Measurements from ENCODE around the gene MED25.

The MED25 gene

GRCh38 chr19:49807904-49808675 lies 10.0 kb upstream of the MED25 start:
- Histone ChIP-seq H3K18ac (ENCODE audit: low read depth in 1 of 2, low read length in 2 of 2) (no peak overlapping the region), H3K23ac (ENCODE audit: low read length in 2 of 2) (no peak overlapping the region), H3K9me3 (ENCODE audit: control insufficient read depth, low read length) (no peaks in the 10 kb centered on the region), H3K4ac (ENCODE audit: low read depth in 1 of 2, low read length in 2 of 2) (no peak overlapping the region), H2BK5ac (ENCODE audit: low read depth, low read length, poor library complexity, severe bottlenecking) (no peak overlapping the region), H3K4me1 (ENCODE audit: control insufficient read depth, insufficient read depth, low read depth, low read length) (peaks cover 21% of the 10 kb centered on the region), H2AK5ac (ENCODE audit: low read length, severe bottlenecking) (no peak overlapping the region), H2BK120ac (ENCODE audit: low read depth, low read length) (no peak overlapping the region), H2BK12ac (ENCODE audit: low read length in 2 of 2) (no peak overlapping the region), H3K27me3 (ENCODE audit: control insufficient read depth in 1 of 2, insufficient read depth in 1 of 2, low read length in 2 of 2) (no peaks in the 10 kb centered on the region), H2AFZ (ENCODE audit: low read depth, low read length) (no peak overlapping the region), H3K79me1 (replicated peaks; ENCODE audit: low read length, poor library complexity, severe bottlenecking) (peaks cover 6% of the 10 kb centered on the region), H3K4me3 (ENCODE audit: insufficient read depth in 1 of 2, low read depth in 1 of 2, low read length in 2 of 2) (peak overlapping the region in 1 of 2 experiments; percentile 90), H3K36me3 (ENCODE audit: control insufficient read depth in 1 of 2, insufficient read depth in 2 of 2, low read depth in 1 of 2, low read length in 2 of 2) (peaks cover 49 to 59% of the 10 kb centered on the region in 2 experiments), H4K8ac (ENCODE audit: low read length) (peak overlapping the region; percentile 85), H4K91ac (ENCODE audit: low read length) (no peak overlapping the region), H3K4me2 (ENCODE audit: low read length, poor library complexity, severe bottlenecking) (no peak overlapping the region), H3K14ac (ENCODE audit: low read length in 2 of 2) (peak overlapping the region in 1 of 2 experiments; percentile 8), H2BK15ac (ENCODE audit: low read depth, poor library complexity, severe bottlenecking) (peak overlapping the region; percentile 17), H3K9ac (ENCODE audit: low read length) (peak overlapping the region; percentile 43), H3K27ac (ENCODE audit: low read length, poor library complexity, severe bottlenecking) (no peak overlapping the region)
- DNase-seq = no peak
- 100% methylated on average over 3 of the region's 20 CpGs for WGBS

GRCh38 chr19:49808711-49809159 lies 9.4 kb upstream of the MED25 start:
- H3K27ac ChIP-seq (ENCODE audit: low read length, poor library complexity, severe bottlenecking) = no peak overlapping the region
- peaks cover 42 to 53% of the 10 kb centered on the region in 2 experiments for H3K36me3 ChIP-seq (ENCODE audit: control insufficient read depth in 1 of 2, insufficient read depth in 2 of 2, low read depth in 1 of 2, low read length in 2 of 2)
- H2BK120ac ChIP-seq (ENCODE audit: low read depth, low read length) = no peak overlapping the region
- no peak overlapping the region for H2BK5ac ChIP-seq (ENCODE audit: low read depth, low read length, poor library complexity, severe bottlenecking)
- no peak overlapping the region for H4K91ac ChIP-seq (ENCODE audit: low read length)
- peak overlapping the region; percentile 85 for H4K8ac ChIP-seq (ENCODE audit: low read length)
- WGBS = 6% methylated on average over 31 of the region's 31 CpGs
- no peak overlapping the region for H2BK12ac ChIP-seq (ENCODE audit: low read length in 2 of 2)
- H3K27me3 ChIP-seq (ENCODE audit: control insufficient read depth in 1 of 2, insufficient read depth in 1 of 2, low read length in 2 of 2) = no peaks in the 10 kb centered on the region
- H3K4ac ChIP-seq (ENCODE audit: low read depth in 1 of 2, low read length in 2 of 2) = peak overlapping the region in 1 of 2 experiments; percentile 66
- H3K23ac ChIP-seq (ENCODE audit: low read length in 2 of 2) = no peak overlapping the region
- peak overlapping the region; percentile 46 to 90 for H3K4me3 ChIP-seq (ENCODE audit: insufficient read depth in 1 of 2, low read depth in 1 of 2, low read length in 2 of 2)
- peak overlapping the region in 1 of 2 experiments; percentile 86 for H3K14ac ChIP-seq (ENCODE audit: low read length in 2 of 2)
- peak overlapping the region; percentile 34 for H3K4me2 ChIP-seq (ENCODE audit: low read length, poor library complexity, severe bottlenecking)
- H3K9ac ChIP-seq (ENCODE audit: low read length) = peak overlapping the region; percentile 87
- peak overlapping the region in 1 of 2 experiments; percentile 77 for H3K18ac ChIP-seq (ENCODE audit: low read depth in 1 of 2, low read length in 2 of 2)
- peak; percentile 88 for DNase-seq
- H2AK5ac ChIP-seq (ENCODE audit: low read length, severe bottlenecking) = no peak overlapping the region
- H3K4me1 ChIP-seq (ENCODE audit: control insufficient read depth, insufficient read depth, low read depth, low read length) = peaks cover 21% of the 10 kb centered on the region
- H3K9me3 ChIP-seq (ENCODE audit: control insufficient read depth, low read length) = no peaks in the 10 kb centered on the region
- peak overlapping the region; percentile 17 for H2BK15ac ChIP-seq (ENCODE audit: low read depth, poor library complexity, severe bottlenecking)
- H3K79me1 ChIP-seq (replicated peaks; ENCODE audit: low read length, poor library complexity, severe bottlenecking) = peaks cover 3% of the 10 kb centered on the region
- H2AFZ ChIP-seq (ENCODE audit: low read depth, low read length) = peak overlapping the region; percentile 83

GRCh38 chr19:49809160-49809940 lies 8.7 kb upstream of the MED25 start:
- peak; percentile 42 for DNase-seq

GRCh38 chr19:49809941-49810389 lies 8.1 kb upstream of the MED25 start:
- Histone ChIP-seq H3K4ac (ENCODE audit: low read depth in 1 of 2, low read length in 2 of 2) (no peak overlapping the region), H2BK120ac (ENCODE audit: low read depth, low read length) (no peak overlapping the region), H2BK12ac (ENCODE audit: low read length in 2 of 2) (no peak overlapping the region), H4K8ac (ENCODE audit: low read length) (peak overlapping the region; percentile 64), H3K4me2 (ENCODE audit: low read length, poor library complexity, severe bottlenecking) (no peak overlapping the region), H2AK5ac (ENCODE audit: low read length, severe bottlenecking) (no peak overlapping the region), H3K36me3 (ENCODE audit: control insufficient read depth in 1 of 2, insufficient read depth in 2 of 2, low read depth in 1 of 2, low read length in 2 of 2) (peaks cover 32 to 40% of the 10 kb centered on the region in 2 experiments), H3K14ac (ENCODE audit: low read length in 2 of 2) (no peak overlapping the region), H3K79me1 (replicated peaks; ENCODE audit: low read length, poor library complexity, severe bottlenecking) (peaks cover 3% of the 10 kb centered on the region), H3K4me3 (ENCODE audit: insufficient read depth in 1 of 2, low read depth in 1 of 2, low read length in 2 of 2) (peak overlapping the region in 1 of 2 experiments; percentile 90), H2BK15ac (ENCODE audit: low read depth, poor library complexity, severe bottlenecking) (no peak overlapping the region), H2BK5ac (ENCODE audit: low read depth, low read length, poor library complexity, severe bottlenecking) (no peak overlapping the region), H3K23ac (ENCODE audit: low read length in 2 of 2) (no peak overlapping the region), H3K9me3 (ENCODE audit: control insufficient read depth, low read length) (no peaks in the 10 kb centered on the region), H2AFZ (ENCODE audit: low read depth, low read length) (no peak overlapping the region), H3K18ac (ENCODE audit: low read depth in 1 of 2, low read length in 2 of 2) (no peak overlapping the region), H3K27ac (ENCODE audit: low read length, poor library complexity, severe bottlenecking) (no peak overlapping the region), H3K27me3 (ENCODE audit: control insufficient read depth in 1 of 2, insufficient read depth in 1 of 2, low read length in 2 of 2) (no peaks in the 10 kb centered on the region), H3K4me1 (ENCODE audit: control insufficient read depth, insufficient read depth, low read depth, low read length) (peaks cover 21% of the 10 kb centered on the region), H3K9ac (ENCODE audit: low read length) (peak overlapping the region; percentile 87), H4K91ac (ENCODE audit: low read length) (no peak overlapping the region)
- WGBS = 97% methylated on average over 5 of the region's 5 CpGs
- DNase-seq = no peak

More at GRCh38 chr19:49809160-49809940, 8.7 kb upstream of the MED25 start:
- Histone ChIP-seq H3K14ac (ENCODE audit: low read length in 2 of 2) (peak overlapping the region in 1 of 2 experiments; percentile 86), H2AFZ (ENCODE audit: low read depth, low read length) (peak overlapping the region; percentile 83), H4K8ac (ENCODE audit: low read length) (peak overlapping the region; percentile 64), H3K23ac (ENCODE audit: low read length in 2 of 2) (no peak overlapping the region), H3K4me3 (ENCODE audit: insufficient read depth in 1 of 2, low read depth in 1 of 2, low read length in 2 of 2) (peak overlapping the region; percentile 46 to 90), H3K4me2 (ENCODE audit: low read length, poor library complexity, severe bottlenecking) (peak overlapping the region; percentile 34), H3K36me3 (ENCODE audit: control insufficient read depth in 1 of 2, insufficient read depth in 2 of 2, low read depth in 1 of 2, low read length in 2 of 2) (peaks cover 38 to 47% of the 10 kb centered on the region in 2 experiments), H2BK5ac (ENCODE audit: low read depth, low read length, poor library complexity, severe bottlenecking) (no peak overlapping the region), H3K9ac (ENCODE audit: low read length) (peak overlapping the region; percentile 87), H3K18ac (ENCODE audit: low read depth in 1 of 2, low read length in 2 of 2) (peak overlapping the region; percentile 29 to 77), H3K9me3 (ENCODE audit: control insufficient read depth, low read length) (no peaks in the 10 kb centered on the region), H3K4ac (ENCODE audit: low read depth in 1 of 2, low read length in 2 of 2) (peak overlapping the region in 1 of 2 experiments; percentile 66), H2BK12ac (ENCODE audit: low read length in 2 of 2) (peak overlapping the region in 1 of 2 experiments; percentile 7), H2BK120ac (ENCODE audit: low read depth, low read length) (no peak overlapping the region), H3K27ac (ENCODE audit: low read length, poor library complexity, severe bottlenecking) (no peak overlapping the region), H3K27me3 (ENCODE audit: control insufficient read depth in 1 of 2, insufficient read depth in 1 of 2, low read length in 2 of 2) (no peaks in the 10 kb centered on the region), H2AK5ac (ENCODE audit: low read length, severe bottlenecking) (no peak overlapping the region), H3K4me1 (ENCODE audit: control insufficient read depth, insufficient read depth, low read depth, low read length) (peaks cover 21% of the 10 kb centered on the region), H3K79me1 (replicated peaks; ENCODE audit: low read length, poor library complexity, severe bottlenecking) (peaks cover 3% of the 10 kb centered on the region), H2BK15ac (ENCODE audit: low read depth, poor library complexity, severe bottlenecking) (no peak overlapping the region), H4K91ac (ENCODE audit: low read length) (no peak overlapping the region)
- WGBS = 21% methylated on average over 50 of the region's 50 CpGs
